Measurements from ENCODE around the gene ANO9. TPM values are rescaled to one million over a fixed set of nuclear protein-coding genes. Genes with fewer than 3 reads are reported as not detected.
A peak's percentile ranks its signal among the peaks of the same experiment; 100 is the strongest.
"Not testable (repeated sequence)": the region's sequence is repeated elsewhere in the genome, so short reads cannot be mapped to it uniquely, and the experiment has no call there.

The ANO9 gene
- polyA plus RNA-seq, 12 donors: 0.08 to 14.1 (median 0.31) TPM; not detected in 1

DNA sequence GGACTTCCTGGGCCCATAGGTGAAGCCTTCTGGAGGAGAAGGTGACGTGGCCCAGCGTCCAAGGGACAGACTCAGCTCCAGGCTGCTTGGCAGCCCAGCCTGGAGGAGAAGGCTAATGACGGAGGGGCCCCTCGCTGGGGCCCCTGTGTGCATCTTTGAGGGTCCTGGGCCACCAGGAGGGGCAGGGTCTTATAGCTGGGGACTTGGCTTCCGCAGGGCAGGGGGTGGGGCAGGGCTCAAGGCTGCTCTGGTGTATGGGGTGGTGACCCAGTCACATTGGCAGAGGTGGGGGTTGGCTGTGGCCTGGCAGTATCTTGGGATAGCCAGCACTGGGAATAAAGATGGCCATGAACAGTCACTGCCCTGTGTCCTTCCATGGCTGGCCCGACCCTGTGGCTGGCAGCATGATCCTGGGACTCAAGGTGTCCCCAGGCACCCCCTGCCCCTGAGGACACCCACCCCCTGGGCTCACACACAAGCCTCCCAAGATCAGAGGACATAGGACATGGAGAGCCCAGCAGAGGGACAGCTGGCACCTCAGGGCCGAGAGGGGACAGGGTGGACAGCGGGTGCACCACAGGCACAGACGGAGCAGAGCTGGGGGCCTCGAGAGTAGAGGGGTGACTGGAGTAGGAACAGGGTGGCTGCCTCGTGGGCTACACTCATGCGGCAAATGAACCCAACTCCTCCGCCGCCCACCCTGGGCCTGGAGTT is 37.1 kb downstream of the ANO9 start:
- DNase-seq: no peak

DNA sequence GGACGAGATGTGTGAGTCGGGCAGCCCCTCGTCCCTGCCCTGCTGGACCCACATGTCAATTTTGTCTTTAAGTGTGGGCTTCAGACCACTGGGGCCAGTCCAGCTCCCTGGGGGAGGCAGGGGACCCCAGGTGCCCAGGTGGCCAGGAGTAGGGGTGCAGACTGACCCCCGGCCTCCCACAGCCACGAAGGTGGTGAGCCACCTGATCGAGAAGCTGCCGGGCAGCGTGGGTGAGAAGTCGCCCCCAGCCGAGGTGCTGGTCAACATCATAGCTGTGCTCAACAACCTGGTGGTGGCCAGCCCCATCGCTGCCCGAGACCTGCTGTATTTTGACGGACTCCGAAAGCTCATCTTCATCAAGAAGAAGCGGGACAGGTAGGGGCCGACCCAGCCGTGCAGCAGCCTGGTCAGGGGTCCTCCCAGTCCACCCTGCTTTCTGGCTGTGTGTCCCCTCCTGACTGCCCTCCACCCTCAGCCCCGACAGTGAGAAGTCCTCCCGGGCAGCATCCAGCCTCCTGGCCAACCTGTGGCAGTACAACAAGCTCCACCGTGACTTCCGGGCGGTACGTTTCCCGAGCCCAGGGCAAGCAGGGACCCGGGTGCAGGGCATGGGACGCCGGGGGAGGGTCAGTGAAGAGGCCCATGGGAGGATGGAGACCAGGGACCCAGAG is 37.9 kb downstream of the ANO9 start:
- no peak for DNase-seq

DNA sequence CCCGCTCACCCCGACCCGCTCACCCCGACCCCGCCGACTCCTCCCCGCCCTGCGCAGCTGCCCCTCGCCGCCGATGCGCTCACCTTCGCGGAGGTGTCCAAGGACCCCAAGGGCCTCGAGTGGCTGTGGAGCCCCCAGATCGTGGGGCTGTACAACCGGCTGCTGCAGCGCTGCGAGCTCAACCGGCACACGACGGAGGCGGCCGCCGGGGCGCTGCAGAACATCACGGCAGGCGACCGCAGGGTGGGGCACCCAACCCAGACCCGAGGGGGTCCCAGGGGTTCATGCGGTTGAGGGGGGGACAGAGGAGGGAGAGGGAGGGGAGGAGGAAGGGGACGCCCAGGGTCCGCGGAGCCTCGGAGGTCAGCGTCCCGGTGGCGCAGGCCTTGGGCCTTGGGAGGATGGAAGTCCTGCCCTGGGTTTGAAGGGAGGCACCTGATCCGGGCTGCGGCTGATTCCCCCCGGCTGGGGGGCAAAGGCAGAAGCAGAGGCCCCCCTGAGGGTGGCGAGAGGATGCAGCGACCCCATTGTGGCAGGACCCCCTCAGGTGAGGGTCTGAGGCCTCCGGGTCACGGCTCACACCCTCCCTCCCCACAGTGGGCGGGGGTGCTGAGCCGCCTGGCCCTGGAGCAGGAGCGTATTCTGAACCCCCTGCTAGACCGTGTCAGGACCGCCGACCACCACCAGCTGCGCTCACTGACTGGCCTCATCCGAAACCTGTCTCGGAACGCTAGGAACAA is 38.6 kb downstream of the ANO9 start:
- no peak for DNase-seq

DNA sequence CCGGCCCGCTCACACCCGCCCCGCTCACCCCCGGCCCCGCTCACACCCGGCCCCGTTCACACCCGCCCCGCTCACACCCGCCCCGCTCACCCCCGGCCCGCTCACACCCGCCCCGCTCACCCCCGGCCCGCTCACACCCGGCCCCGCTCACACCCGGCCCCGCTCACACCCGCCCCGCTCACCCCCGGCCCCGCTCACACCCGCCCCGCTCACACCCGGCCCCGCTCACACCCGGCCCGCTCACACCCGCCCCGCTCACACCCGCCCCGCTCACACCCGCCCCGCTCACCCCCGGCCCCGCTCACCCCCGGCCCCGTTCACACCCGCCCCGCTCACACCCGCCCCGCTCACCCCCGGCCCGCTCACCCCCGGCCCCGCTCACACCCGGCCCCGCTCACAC is 40.6 kb downstream of the ANO9 start:
- DNase-seq: not testable (repeated sequence)

DNA sequence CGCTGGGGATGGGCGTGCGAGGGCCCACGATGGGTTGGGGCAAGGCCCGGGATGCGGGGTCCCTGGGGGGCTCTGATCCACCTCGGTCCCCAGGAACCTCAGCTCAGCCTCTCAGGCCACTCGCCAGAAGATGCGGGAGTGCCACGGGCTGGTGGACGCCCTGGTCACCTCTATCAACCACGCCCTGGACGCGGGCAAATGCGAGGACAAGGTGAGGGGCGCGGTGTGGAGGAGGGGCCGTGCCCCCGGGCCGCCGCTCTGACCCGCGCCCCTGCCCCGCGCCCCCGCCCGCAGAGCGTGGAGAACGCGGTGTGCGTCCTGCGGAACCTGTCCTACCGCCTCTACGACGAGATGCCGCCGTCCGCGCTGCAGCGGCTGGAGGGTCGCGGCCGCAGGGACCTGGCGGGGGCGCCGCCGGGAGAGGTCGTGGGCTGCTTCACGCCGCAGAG is 41.5 kb downstream of the ANO9 start:
- DNase-seq: no peak

DNA sequence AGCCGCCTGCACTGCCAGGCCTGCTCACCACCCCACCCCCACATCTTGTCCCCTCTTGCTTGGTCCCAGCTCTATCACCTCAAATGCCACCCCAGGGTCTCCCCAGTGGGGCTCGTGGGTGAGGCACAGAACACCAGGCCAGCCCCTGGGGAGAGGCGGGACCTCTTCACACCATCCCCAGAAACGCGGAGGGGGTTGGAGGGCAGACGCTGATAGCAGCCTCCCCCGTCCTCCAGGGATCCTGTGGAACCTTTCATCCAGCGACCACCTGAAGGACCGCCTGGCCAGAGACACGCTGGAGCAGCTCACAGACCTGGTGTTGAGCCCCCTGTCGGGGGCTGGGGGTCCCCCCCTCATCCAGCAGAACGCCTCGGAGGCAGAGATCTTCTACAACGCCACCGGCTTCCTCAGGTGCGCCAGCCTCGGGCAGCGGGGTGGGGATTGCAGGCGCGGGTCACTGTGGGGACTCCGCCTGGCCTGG is 42.0 kb downstream of the ANO9 start:
- DNase-seq: no peak

DNA sequence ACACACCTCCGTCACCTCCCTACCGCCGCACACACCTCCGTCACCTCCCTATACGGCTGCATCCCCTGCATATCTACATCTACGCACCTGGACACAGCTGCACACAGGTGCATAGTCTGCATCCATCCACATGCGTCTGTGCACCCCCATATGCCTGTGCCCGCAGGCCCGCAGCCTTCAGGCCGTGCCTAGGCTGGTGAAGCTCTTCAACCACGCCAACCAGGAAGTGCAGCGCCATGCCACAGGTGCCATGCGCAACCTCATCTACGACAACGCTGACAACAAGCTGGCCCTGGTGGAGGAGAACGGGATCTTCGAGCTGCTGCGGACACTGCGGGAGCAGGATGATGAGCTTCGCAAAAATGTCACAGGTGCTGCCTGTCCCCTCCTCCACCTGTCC is 43.0 kb downstream of the ANO9 start:
- DNase-seq: no peak

DNA sequence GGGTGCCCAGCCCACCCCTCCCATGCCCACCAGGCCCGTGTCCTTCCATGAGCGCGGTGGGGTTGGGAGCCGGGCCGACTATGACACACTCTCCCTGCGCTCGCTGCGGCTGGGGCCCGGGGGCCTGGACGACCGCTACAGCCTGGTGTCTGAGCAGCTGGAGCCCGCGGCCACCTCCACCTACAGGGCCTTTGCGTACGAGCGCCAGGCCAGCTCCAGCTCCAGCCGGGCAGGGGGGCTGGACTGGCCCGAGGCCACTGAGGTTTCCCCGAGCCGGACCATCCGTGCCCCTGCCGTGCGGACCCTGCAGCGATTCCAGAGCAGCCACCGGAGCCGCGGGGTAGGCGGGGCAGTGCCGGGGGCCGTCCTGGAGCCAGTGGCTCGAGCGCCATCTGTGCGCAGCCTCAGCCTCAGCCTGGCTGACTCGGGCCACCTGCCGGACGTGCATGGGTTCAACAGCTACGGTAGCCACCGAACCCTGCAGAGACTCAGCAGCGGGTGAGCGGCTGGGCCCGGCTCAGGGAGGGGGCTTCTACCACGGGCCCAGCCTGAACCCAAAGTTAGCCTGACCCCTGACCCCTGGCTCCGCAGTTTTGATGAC is 44.8 kb downstream of the ANO9 start:
- peak; percentile 47 for DNase-seq

DNA sequence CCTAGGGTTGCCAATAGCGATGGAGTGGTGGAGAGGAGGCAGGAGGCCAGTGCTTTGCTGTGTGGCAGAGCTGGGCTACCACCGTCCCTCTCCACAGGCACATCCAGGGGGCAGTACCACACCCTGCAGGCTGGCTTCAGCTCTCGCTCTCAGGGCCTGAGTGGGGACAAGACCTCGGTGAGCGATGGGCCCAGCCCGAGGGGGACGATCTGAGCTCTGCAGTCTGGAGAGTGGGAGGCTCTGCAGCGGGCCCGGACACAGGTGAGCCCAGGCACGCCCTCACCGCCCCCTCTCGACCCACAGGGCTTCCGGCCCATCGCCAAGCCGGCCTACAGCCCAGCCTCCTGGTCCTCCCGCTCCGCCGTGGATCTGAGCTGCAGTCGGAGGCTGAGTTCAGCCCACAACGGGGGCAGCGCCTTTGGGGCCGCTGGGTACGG is 45.3 kb downstream of the ANO9 start:
- no peak for DNase-seq

DNA sequence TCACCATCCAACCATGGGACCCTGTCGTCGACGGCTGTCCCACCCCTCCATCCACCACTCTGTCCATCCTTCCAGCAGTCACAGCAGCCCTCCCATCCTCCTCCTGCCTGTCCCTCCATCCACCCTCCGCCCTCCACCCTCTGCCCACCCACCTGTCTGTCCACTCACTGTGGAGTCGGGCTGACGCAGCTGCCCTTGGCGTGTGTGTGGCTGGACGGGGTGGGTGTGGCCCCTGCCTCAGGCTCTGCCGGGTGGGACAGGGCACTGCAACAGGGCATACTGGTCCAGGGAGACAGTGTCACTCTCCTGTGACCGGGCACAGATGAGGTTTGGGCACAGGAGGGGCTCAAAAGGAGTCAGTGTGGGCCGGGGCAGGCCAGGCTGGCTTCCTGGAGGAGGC is 45.9 kb downstream of the ANO9 start:
- DNase-seq: no peak

DNA sequence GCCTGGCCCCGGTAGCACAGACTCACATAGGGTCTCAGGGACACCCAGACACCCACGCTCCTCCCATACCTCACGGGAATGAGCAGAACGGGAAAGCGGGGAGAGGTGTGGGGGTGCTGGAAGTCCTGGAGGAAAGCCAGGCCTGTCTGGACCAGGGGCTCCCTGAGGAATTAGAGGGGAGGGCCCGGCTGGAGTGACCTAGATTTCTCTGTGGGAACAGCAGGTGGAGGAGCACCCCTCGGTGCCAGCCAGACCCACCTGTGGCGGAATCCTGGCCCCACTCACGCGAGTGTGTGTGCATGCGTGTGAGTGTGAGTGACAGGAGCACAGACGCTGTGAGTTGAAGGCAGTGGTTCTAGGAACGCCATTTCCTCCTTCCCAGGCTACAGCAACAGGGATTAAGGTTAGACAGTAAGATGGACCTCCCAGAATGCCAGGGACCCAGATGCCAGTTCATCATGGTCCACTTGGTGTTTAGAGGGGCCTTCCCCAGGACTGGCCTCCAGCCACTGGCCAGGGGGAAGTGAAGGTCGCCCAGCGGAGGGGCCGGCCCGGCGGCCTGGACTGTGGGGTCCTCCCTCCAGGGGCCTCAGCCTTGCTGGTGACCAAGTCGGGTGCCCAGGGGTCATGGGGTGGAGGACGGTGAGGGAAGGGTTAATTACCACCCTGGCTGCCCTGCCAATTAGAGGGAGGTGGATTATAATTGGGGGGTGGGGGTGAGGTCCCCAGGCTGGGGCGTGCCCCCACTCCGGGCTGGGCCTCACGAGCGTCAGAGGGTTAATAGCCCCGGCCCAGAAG is 46.8 kb downstream of the ANO9 start:
- DNase-seq: no peak

DNA sequence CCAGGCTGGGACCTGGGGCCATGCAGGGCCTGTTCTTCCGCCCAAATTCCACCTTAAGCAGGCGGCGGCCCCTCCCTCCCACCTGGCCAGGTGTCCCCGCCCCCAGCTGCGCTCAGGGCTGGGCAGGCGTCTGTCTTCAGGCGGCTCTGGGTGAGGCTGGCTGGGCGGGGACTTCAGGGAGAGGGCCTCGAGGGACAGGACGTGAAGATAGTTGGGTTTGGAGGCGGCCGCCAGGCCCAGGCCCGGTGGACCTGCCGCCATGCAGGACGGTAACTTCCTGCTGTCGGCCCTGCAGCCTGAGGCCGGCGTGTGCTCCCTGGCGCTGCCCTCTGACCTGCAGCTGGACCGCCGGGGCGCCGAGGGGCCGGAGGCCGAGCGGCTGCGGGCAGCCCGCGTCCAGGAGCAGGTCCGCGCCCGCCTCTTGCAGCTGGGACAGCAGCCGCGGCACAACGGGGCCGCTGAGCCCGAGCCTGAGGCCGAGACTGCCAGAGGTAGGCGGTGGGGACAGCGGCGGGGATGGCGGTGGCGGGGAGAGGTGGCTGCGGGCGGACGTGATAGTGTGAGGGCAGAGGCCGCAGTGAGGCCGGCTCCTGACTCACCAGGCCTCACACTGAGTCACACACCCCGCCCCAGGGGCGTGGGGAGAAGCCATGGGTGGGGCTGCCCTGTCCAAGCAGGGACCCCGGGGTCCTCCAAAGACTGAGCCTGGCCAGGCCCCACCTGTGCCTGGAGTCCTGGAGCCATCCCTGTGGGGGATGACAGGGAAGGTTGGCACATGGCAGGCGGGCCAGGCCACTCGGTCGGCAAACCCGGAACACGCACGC is 47.6 kb downstream of the ANO9 start, which contains the start of gene PKP3:
Gene PKP3 (plus strand): TSS at position 176 of the 824 bp plus-strand sequence. CDS start 84 bp downstream, at position 260.
- DNase-seq: no peak

DNA sequence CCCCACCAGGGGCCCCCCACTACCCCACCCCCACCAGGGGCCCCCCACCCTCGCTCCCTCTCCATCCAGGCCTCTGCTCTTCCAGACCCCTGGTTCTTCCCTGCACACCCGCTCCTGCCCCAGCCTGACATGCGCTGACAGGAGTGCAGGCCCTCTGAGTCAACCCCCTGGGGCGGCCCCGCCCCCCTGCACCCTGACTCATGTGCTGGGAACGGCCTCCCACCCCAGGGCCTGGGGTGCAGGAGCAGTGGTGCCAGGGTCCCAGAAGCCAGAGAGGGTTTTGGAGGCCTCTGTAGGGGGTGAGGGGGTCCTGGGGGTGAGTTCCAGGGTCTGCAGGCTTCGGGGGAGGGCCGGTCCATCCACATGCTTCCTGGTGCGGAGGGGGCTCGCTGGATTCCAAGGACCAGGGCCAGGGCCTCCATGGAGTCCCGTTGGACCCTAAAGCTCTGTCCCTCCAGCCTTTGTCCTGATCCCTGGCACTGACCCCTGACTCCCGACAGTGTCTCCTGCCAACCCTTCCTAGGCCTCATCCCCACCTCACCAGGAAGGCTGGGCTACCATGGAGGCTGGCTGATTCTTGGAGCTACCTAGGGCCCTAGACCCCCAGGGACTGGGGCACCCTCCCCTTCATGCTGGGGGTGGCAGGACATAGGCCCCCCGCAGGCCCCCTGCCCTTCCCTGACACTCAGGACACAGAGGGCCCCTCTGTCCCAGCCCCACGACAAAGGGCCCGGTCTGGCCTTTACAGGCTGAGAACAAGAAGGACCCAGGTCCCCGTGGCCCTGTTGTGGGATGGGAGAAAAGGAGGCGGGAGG is 48.4 kb downstream of the ANO9 start:
- DNase-seq: no peak

DNA sequence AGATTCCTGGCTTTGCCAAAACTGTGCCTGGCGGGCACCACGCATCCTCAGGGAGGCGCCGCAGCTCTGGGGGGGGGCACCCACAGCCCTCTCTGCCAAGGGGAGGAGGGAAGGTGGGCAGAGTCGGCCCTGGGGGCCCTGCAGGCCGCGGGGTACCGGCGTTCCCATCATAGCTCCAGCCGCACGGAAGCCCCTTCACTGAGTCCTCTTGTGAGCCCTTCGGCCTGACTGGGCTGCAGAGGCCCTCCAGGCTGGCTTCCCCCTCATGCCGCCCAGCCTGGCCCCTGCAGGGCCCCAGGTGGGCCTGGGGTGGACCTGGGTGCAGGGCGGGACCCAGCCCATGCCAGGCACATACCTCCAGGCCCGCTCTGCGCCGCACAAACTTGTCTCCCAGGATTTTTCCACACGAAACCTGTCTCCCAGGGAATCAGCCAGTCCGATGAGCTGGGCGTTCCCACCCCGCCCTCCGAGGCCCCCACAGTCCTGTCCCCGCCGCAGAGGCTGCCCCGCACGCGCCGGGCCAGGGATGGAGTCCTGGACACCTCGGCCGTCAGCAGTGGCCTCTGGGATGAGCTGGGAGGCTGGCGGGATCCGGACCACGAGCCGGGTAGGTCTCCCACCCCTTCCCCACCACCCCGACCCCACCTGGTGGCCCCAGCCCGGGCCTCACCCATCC is 49.6 kb downstream of the ANO9 start:
- no peak for DNase-seq

DNA sequence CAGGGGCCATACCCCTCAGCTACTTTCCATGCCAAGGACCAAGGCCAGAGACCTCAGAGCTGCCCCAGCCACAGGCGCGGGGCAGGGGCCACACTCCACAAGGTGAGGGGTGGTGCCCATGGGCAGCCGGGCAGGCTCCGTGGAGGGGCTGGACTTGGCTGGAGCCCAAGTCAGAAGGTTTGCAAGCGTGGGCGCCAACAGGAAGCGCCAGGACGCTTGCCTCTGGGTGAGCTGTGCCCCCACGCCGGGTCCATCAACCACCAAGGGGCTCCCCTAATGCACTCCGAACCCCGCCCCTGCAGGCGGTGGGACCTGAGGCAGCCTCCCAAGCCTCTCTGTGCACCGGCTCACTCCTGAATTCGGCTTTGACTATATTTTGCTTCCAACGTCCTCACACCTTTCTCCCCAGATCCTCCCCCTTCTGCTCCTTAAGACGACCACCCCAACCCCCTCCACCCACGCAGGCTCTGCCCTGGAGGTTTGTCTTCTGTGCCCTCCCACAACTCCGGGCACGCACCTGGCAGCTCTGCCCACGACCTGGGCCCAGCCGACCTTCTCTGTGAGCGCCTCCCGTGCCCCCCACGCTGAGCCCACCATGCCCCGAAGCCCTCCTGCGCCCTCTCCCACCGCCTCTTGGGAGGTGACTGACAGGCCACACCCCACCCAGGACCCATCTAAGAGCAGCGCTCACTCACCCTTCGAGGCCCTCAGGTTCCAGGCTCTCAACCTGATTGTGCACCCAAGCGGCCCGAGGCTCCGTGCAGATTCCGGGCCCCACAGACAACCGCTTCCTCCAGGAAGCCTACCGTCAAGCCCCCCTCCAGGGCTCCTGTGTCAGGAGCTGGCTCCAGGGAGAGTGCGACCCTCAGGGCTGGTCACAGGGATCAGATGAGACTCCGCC is 50.4 kb downstream of the ANO9 start:
- DNase-seq: no peak

DNA sequence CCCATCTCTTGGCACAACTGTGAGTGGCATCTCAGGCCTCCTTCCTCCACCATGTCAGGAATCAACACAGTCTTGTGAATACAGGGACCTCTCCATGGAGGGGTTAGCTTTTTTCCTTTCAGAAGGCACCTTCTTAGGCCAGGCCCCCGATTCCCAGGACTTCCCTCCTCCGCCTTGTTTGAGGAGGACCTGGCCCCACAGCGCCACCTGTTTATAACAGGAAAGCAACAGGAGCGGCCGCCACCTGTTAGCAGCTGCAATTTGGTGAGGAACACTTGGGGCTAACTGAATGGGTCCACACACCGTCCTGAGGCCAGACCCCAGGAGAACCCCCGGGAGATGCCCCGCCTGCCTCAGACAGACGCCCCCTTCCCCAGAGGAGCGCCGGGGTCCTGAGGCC is 51.6 kb downstream of the ANO9 start:
- DNase-seq: no peak

DNA sequence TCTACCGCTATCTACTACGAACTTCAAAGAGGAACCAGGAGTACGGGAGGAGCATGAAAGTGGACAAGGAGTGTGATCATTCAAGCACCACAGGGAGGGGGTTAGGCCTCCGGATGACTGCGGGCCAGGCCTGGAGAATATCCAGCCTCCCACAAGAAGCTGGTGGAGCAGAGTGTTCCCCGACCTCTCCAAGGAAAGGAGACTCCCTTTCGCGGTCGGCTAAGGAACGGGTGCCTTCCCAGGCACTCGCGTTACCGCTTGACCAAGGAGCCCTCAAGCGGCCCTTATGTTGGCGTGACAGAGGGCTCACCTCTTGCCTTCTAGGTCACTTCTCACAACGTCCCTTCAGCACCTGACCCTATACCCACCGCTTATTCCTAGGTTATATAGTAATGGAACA is 52.4 kb downstream of the ANO9 start:
- DNase-seq: not testable (repeated sequence)

Data from muscle of arm (tissue), 12 donors.